ENCODE measurements around the gene SDK2.

- TF ChIP-seq, protein P1, sequence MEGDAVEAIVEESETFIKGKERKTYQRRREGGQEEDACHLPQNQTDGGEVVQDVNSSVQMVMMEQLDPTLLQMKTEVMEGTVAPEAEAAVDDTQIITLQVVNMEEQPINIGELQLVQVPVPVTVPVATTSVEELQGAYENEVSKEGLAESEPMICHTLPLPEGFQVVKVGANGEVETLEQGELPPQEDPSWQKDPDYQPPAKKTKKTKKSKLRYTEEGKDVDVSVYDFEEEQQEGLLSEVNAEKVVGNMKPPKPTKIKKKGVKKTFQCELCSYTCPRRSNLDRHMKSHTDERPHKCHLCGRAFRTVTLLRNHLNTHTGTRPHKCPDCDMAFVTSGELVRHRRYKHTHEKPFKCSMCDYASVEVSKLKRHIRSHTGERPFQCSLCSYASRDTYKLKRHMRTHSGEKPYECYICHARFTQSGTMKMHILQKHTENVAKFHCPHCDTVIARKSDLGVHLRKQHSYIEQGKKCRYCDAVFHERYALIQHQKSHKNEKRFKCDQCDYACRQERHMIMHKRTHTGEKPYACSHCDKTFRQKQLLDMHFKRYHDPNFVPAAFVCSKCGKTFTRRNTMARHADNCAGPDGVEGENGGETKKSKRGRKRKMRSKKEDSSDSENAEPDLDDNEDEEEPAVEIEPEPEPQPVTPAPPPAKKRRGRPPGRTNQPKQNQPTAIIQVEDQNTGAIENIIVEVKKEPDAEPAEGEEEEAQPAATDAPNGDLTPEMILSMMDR (IDR thresholded peaks at IDR 0.05; ENCODE audit: insufficient read depth, low read depth, low read length), result no peak
- no peak for TF ChIP-seq EZH2 (IDR thresholded peaks at IDR 0.05; ENCODE audit: insufficient read depth, low read length)
Measured at GRCh38 chr17:73508057-73508930, 136.0 kb downstream of the SDK2 start.
